ENCODE data around the gene NELL1.

Gene NELL1

DNA sequence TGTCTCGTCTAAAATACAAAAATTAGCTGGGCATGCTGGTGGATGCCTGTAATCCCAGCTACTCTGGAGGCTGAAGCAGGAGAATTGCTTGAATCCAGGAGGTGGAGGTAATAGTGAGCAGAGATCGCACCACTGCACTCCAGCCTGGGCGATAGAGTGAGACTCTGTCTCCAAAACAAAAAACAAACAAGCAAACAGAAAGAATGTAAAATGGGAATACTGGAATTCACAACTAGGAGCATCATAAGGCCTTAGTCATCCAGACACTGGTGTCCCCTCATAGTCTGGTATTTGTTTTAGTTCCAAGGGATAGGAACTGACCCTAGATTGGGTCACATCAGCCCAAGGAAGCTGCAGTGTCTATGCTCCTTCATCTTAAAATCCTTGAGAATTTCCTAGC, 520.8 kb downstream of the NELL1 start:
- Histone ChIP-seq H2AK5ac (ENCODE audit: low read length, severe bottlenecking) (no peak overlapping the region), H3K36me3 (ENCODE audit: control insufficient read depth in 1 of 2, insufficient read depth in 2 of 2, low read depth in 1 of 2, low read length in 2 of 2) (no peaks in the 10 kb centered on the region), H2BK120ac (ENCODE audit: low read depth, low read length) (no peak overlapping the region), H3K14ac (ENCODE audit: low read length in 2 of 2) (no peak overlapping the region), H3K4me1 (ENCODE audit: control insufficient read depth, insufficient read depth, low read depth, low read length) (no peaks in the 10 kb centered on the region), H3K27me3 (ENCODE audit: control insufficient read depth in 1 of 2, insufficient read depth in 1 of 2, low read length in 2 of 2) (no peaks in the 10 kb centered on the region), H2BK5ac (ENCODE audit: low read depth, low read length, poor library complexity, severe bottlenecking) (no peak overlapping the region), H3K79me1 (replicated peaks; ENCODE audit: low read length, poor library complexity, severe bottlenecking) (no peaks in the 10 kb centered on the region), H3K23ac (ENCODE audit: low read length in 2 of 2) (no peak overlapping the region), H3K4me2 (ENCODE audit: low read length, poor library complexity, severe bottlenecking) (no peak overlapping the region), H3K27ac (ENCODE audit: low read length, poor library complexity, severe bottlenecking) (no peak overlapping the region), H2BK12ac (ENCODE audit: low read length in 2 of 2) (no peak overlapping the region), H3K9me3 (ENCODE audit: control insufficient read depth, low read length) (peaks cover 3% of the 10 kb centered on the region), H2AFZ (ENCODE audit: low read depth, low read length) (no peak overlapping the region), H3K4me3 (ENCODE audit: insufficient read depth in 1 of 2, low read depth in 1 of 2, low read length in 2 of 2) (no peak overlapping the region), H4K91ac (ENCODE audit: low read length) (no peak overlapping the region), H4K8ac (ENCODE audit: low read length) (no peak overlapping the region), H3K18ac (ENCODE audit: low read depth in 1 of 2, low read length in 2 of 2) (no peak overlapping the region), H3K9ac (ENCODE audit: low read length) (no peak overlapping the region), H3K4ac (ENCODE audit: low read depth in 1 of 2, low read length in 2 of 2) (no peak overlapping the region), H2BK15ac (ENCODE audit: low read depth, poor library complexity, severe bottlenecking) (no peak overlapping the region)
- no peak for DNase-seq
- WGBS = 83% methylated on average over 1 of the region's 3 CpGs

GRCh38 chr11:21195995-21196394, 526.6 kb downstream of the NELL1 start:
- Histone ChIP-seq H2BK15ac (ENCODE audit: low read depth, poor library complexity, severe bottlenecking) (no peak overlapping the region), H3K36me3 (ENCODE audit: control insufficient read depth in 1 of 2, insufficient read depth in 2 of 2, low read depth in 1 of 2, low read length in 2 of 2) (no peaks in the 10 kb centered on the region), H3K4me1 (ENCODE audit: control insufficient read depth, insufficient read depth, low read depth, low read length) (no peaks in the 10 kb centered on the region), H2BK5ac (ENCODE audit: low read depth, low read length, poor library complexity, severe bottlenecking) (no peak overlapping the region), H3K27ac (ENCODE audit: low read length, poor library complexity, severe bottlenecking) (no peak overlapping the region), H4K8ac (ENCODE audit: low read length) (no peak overlapping the region), H3K27me3 (ENCODE audit: control insufficient read depth in 1 of 2, insufficient read depth in 1 of 2, low read length in 2 of 2) (no peaks in the 10 kb centered on the region), H3K14ac (ENCODE audit: low read length in 2 of 2) (no peak overlapping the region), H3K23ac (ENCODE audit: low read length in 2 of 2) (no peak overlapping the region), H3K79me1 (replicated peaks; ENCODE audit: low read length, poor library complexity, severe bottlenecking) (no peaks in the 10 kb centered on the region), H2AK5ac (ENCODE audit: low read length, severe bottlenecking) (no peak overlapping the region), H2BK12ac (ENCODE audit: low read length in 2 of 2) (no peak overlapping the region), H3K4ac (ENCODE audit: low read depth in 1 of 2, low read length in 2 of 2) (no peak overlapping the region), H3K18ac (ENCODE audit: low read depth in 1 of 2, low read length in 2 of 2) (no peak overlapping the region), H4K91ac (ENCODE audit: low read length) (peak overlapping the region; percentile 15), H3K9me3 (ENCODE audit: control insufficient read depth, low read length) (no peaks in the 10 kb centered on the region), H3K4me3 (ENCODE audit: insufficient read depth in 1 of 2, low read depth in 1 of 2, low read length in 2 of 2) (no peak overlapping the region), H3K4me2 (ENCODE audit: low read length, poor library complexity, severe bottlenecking) (no peak overlapping the region), H2BK120ac (ENCODE audit: low read depth, low read length) (no peak overlapping the region), H2AFZ (ENCODE audit: low read depth, low read length) (no peak overlapping the region), H3K9ac (ENCODE audit: low read length) (no peak overlapping the region)
- 52% methylated on average over 2 of the region's 2 CpGs for WGBS
- no peak for DNase-seq

- Histone ChIP-seq H3K4me3 (ENCODE audit: insufficient read depth in 1 of 2, low read depth in 1 of 2, low read length in 2 of 2) (no peak overlapping the region), H3K27me3 (ENCODE audit: control insufficient read depth in 1 of 2, insufficient read depth in 1 of 2, low read length in 2 of 2) (no peaks in the 10 kb centered on the region), H3K23ac (ENCODE audit: low read length in 2 of 2) (no peak overlapping the region), H2AFZ (ENCODE audit: low read depth, low read length) (no peak overlapping the region), H2AK5ac (ENCODE audit: low read length, severe bottlenecking) (no peak overlapping the region), H4K91ac (ENCODE audit: low read length) (no peak overlapping the region), H3K79me1 (replicated peaks; ENCODE audit: low read length, poor library complexity, severe bottlenecking) (no peaks in the 10 kb centered on the region), H3K4ac (ENCODE audit: low read depth in 1 of 2, low read length in 2 of 2) (no peak overlapping the region), H3K4me1 (ENCODE audit: control insufficient read depth, insufficient read depth, low read depth, low read length) (no peaks in the 10 kb centered on the region), H4K8ac (ENCODE audit: low read length) (no peak overlapping the region), H2BK120ac (ENCODE audit: low read depth, low read length) (no peak overlapping the region), H2BK15ac (ENCODE audit: low read depth, poor library complexity, severe bottlenecking) (no peak overlapping the region), H3K14ac (ENCODE audit: low read length in 2 of 2) (no peak overlapping the region), H3K36me3 (ENCODE audit: control insufficient read depth in 1 of 2, insufficient read depth in 2 of 2, low read depth in 1 of 2, low read length in 2 of 2) (no peaks in the 10 kb centered on the region), H2BK12ac (ENCODE audit: low read length in 2 of 2) (no peak overlapping the region), H3K9ac (ENCODE audit: low read length) (no peak overlapping the region), H2BK5ac (ENCODE audit: low read depth, low read length, poor library complexity, severe bottlenecking) (no peak overlapping the region), H3K18ac (ENCODE audit: low read depth in 1 of 2, low read length in 2 of 2) (no peak overlapping the region), H3K27ac (ENCODE audit: low read length, poor library complexity, severe bottlenecking) (no peak overlapping the region), H3K9me3 (ENCODE audit: control insufficient read depth, low read length) (peaks cover 3% of the 10 kb centered on the region), H3K4me2 (ENCODE audit: low read length, poor library complexity, severe bottlenecking) (no peak overlapping the region)
- WGBS = 57% methylated on average over 3 of the region's 3 CpGs
- DNase-seq = no peak
Observed at GRCh38 chr11:21198498-21198897, 529.1 kb downstream of the NELL1 start.

- H4K91ac ChIP-seq (ENCODE audit: low read length) = no peak overlapping the region
- no peak overlapping the region for H3K18ac ChIP-seq (ENCODE audit: low read depth in 1 of 2, low read length in 2 of 2)
- H2BK15ac ChIP-seq (ENCODE audit: low read depth, poor library complexity, severe bottlenecking) = no peak overlapping the region
- WGBS = 81% methylated on average over 8 of the region's 8 CpGs
- no peak overlapping the region for H3K23ac ChIP-seq (ENCODE audit: low read length in 2 of 2)
- no peak overlapping the region for H4K8ac ChIP-seq (ENCODE audit: low read length)
- no peak overlapping the region for H3K27ac ChIP-seq (ENCODE audit: low read length, poor library complexity, severe bottlenecking)
- no peak overlapping the region for H3K9ac ChIP-seq (ENCODE audit: low read length)
- no peaks in the 10 kb centered on the region for H3K36me3 ChIP-seq (ENCODE audit: control insufficient read depth in 1 of 2, insufficient read depth in 2 of 2, low read depth in 1 of 2, low read length in 2 of 2)
- H2BK12ac ChIP-seq (ENCODE audit: low read length in 2 of 2) = no peak overlapping the region
- H3K14ac ChIP-seq (ENCODE audit: low read length in 2 of 2) = no peak overlapping the region
- H3K27me3 ChIP-seq (ENCODE audit: control insufficient read depth in 1 of 2, insufficient read depth in 1 of 2, low read length in 2 of 2) = no peaks in the 10 kb centered on the region
- H3K4me2 ChIP-seq (ENCODE audit: low read length, poor library complexity, severe bottlenecking) = no peak overlapping the region
- no peak overlapping the region for H3K4ac ChIP-seq (ENCODE audit: low read depth in 1 of 2, low read length in 2 of 2)
- no peaks in the 10 kb centered on the region for H3K79me1 ChIP-seq (replicated peaks; ENCODE audit: low read length, poor library complexity, severe bottlenecking)
- no peak overlapping the region for H2AK5ac ChIP-seq (ENCODE audit: low read length, severe bottlenecking)
- H3K4me1 ChIP-seq (ENCODE audit: control insufficient read depth, insufficient read depth, low read depth, low read length) = no peaks in the 10 kb centered on the region
- no peak overlapping the region for H2BK120ac ChIP-seq (ENCODE audit: low read depth, low read length)
- H2AFZ ChIP-seq (ENCODE audit: low read depth, low read length) = no peak overlapping the region
- no peak overlapping the region for H2BK5ac ChIP-seq (ENCODE audit: low read depth, low read length, poor library complexity, severe bottlenecking)
- H3K9me3 ChIP-seq (ENCODE audit: control insufficient read depth, low read length) = peaks cover 3% of the 10 kb centered on the region
- DNase-seq = no peak
- no peak overlapping the region for H3K4me3 ChIP-seq (ENCODE audit: insufficient read depth in 1 of 2, low read depth in 1 of 2, low read length in 2 of 2)
Observed at GRCh38 chr11:21205205-21205604, 535.8 kb downstream of the NELL1 start.

Data from mesenchymal stem cell (in vitro differentiated cells and primary cell).